ENCODE results near the gene SOX9. TPM values are rescaled to one million over a fixed set of nuclear protein-coding genes. Genes with fewer than 3 reads are reported as not detected.

Gene SOX9
- total RNA-seq, 2 donors from 2014 or later, result not detected

DNA sequence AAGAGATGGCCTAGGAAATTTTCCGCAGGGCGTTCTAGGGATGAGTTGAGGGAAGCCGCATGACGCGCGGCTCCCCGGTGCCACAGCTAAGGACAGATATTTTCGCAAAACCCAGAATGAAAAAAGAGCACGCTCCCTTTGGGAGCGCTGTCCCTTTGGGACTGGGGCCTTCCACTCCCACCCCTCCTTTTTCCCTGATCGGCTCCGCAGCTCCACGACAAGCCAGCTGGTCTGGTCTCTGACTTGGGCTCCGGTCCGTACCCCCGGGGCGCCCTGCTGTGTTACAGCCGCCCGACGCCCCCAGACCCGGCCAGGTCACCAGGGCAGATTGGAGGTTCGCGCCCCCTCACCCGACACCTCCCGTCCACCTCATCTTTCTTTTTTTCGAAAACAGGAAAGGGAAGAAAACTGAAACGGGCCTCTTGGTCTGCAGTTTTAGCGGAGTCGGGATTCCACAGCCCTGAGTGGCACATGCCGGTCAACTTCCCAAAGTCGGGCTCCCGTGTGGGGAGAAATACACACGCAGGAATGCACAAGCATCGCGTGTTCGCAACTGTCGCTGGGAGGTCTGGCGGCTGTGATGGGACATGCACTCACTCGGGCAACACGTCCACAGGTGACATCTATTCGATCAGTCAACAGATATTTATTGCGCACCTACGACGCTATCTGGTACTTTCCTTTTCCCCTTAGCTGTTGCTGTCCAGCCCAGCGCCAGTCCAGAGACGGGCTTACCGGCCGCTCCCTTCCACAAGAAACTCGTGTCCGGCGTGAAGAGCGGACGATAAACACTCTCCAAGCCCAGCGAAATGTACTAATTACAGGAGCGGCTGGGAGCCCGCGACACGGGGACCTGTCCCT lies 3.9 kb upstream of the SOX9 start:
- Mint-ChIP-seq H3K4me1 (ENCODE audit: low read depth) (peaks cover 10% of the 10 kb centered on the region), H3K4me3 (peak overlapping the region; percentile 40 to 57), H3K36me3 (ENCODE audit: insufficient read depth in 2 of 2) (peaks cover under 1 to 1% of the 10 kb centered on the region in 2 donors), H3K9me3 (no peaks in the 10 kb centered on the region), H3K27me3 (ENCODE audit: low read depth) (peaks cover 76% of the 10 kb centered on the region), H3K27ac (no peak overlapping the region)
- ATAC-seq (replicated peaks in 1 of 2) (no peak), DNase-seq (no peak)

DNA sequence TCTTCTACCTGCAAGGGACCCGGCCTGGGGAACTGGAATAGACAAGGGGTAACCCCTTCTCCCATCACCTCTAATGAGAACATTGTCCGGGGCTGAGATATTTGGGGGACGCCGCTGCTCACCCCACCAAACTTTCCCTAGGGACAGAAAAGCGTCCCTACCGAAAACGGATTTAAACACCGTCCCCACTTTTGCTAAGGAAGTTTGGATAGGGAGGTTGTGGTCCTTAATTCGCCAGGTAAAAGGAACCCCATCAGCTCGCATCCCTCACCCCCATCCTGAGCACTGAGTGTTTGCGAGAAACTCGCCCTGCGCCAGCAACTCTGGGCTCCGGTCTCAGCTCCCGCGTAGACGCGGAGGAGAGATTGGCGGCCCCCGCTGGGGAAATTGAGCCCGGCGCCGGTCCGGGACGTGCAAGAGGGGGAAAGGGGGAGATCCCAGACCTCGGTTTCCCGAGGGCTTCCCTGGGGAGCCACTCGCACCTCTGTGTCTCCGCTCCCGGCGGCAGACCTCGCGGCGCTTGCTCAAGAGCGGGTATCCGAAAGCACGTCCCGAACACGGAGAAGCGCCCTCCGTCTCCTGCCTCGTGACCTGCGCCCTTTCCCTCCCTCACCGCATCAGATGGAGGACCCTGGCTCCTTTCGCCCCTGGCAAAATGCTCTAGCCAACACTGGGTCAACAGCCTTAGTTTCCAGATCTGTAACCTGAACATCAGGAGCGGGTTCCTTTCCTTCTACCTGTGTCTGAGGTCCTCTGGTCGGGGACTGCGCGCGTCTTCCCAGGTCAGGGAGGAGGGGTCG lies 3.1 kb upstream of the SOX9 start:
- Mint-ChIP-seq H3K4me1 (ENCODE audit: low read depth) (peaks cover 13% of the 10 kb centered on the region), H3K27me3 (ENCODE audit: low read depth) (peaks cover 80% of the 10 kb centered on the region), H3K4me3 (peak overlapping the region; percentile 6 to 46), H3K36me3 (ENCODE audit: insufficient read depth in 2 of 2) (peaks cover 1 to 2% of the 10 kb centered on the region in 2 donors), H3K27ac (no peak overlapping the region), H3K9me3 (no peaks in the 10 kb centered on the region)
- ATAC-seq (replicated peaks in 1 of 2) (no peak), DNase-seq (no peak)

DNA sequence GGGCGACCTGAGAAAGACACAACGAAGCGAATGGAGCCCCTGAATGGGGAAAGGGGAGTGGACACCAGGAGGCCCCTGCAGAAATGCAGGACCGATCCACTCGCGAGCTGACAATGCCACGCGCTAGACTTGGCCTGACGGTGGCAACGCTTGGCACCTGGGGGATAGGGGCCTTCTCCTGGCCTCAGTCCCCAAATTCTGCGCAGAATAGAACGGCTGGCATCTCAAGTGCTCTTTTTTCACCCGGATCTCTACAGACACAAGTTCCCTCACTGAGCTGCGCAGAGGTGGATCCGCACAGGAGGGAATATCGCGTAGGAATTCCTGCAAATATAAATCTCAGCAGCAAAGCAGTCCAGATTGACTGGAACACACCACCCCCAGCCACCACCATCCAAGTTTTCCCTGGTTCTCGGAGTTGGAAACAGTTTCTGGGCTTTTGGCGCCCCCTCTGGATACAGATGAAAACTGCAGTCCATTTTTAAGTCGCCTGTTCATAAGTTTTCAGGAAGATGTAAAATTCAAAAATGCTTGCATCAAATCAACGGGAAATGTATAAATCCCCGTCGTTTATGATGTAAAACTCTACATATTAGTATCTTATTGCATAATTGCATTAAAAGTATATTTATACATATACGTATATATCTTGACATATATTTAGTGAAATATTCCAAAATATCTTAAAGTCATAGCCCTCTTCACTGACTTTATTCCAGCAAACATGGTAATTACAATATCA lies 2.3 kb upstream of the SOX9 start:
- peak overlapping the region; percentile 6 to 29 for H3K4me3 Mint-ChIP-seq
- peak; percentile 30 to 50 for DNase-seq
- H3K36me3 Mint-ChIP-seq (ENCODE audit: insufficient read depth in 2 of 2), result peaks cover 2 to 3% of the 10 kb centered on the region in 2 donors
- peaks cover 13% of the 10 kb centered on the region for H3K4me1 Mint-ChIP-seq (ENCODE audit: low read depth)
- no peak overlapping the region for H3K27ac Mint-ChIP-seq
- ATAC-seq (replicated peaks in 1 of 2), result no peak
- H3K27me3 Mint-ChIP-seq (ENCODE audit: low read depth), result peaks cover 86% of the 10 kb centered on the region
- H3K9me3 Mint-ChIP-seq, result no peaks in the 10 kb centered on the region

DNA sequence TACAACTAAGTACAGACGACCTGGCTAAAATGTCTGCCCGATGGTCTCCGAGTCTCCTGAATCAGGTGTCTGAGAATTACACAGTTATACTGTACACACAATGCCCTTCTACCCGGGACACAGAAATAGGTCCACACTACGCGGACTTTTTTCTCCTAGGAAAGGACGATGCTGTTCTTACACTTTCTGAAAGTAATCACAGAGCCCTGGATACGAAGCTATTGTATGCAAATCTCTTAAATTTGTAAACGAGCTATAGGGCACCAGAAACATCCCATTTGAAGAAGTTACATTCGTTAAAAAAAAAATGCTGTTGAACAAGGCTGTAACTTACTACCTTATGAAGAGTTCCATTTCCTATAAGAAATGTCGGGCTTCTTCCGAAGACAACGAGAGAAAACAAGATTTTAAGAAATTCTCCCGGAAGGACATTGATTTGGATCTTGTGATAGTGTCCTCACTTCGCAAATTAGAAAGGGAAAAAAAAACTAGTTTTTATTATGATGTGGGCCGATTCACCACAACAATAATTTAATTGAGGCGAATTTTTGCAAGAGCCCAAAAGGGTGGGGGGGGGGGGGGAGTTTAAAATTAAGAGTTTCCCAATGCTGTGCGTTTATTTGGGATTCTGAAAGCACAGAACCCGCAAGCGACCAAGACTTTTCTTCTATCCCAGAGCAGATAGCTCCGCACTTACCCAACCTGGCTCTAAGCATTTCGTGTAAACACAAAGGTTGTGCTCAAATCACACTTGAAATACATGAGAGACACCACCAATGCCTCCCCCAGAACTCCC lies 1.5 kb upstream of the SOX9 start:
- peaks cover 84% of the 10 kb centered on the region for H3K27me3 Mint-ChIP-seq (ENCODE audit: low read depth)
- ATAC-seq (replicated peaks in 1 of 2) (no peak), DNase-seq (no peak)
- no peak overlapping the region for H3K27ac Mint-ChIP-seq
- H3K4me3 Mint-ChIP-seq, result peak overlapping the region in 1 of 2 donors; percentile 57
- peaks cover 13% of the 10 kb centered on the region for H3K4me1 Mint-ChIP-seq (ENCODE audit: low read depth)
- no peaks in the 10 kb centered on the region for H3K9me3 Mint-ChIP-seq
- H3K36me3 Mint-ChIP-seq (ENCODE audit: insufficient read depth in 2 of 2), result peaks cover 5% of the 10 kb centered on the region in 2 donors

DNA sequence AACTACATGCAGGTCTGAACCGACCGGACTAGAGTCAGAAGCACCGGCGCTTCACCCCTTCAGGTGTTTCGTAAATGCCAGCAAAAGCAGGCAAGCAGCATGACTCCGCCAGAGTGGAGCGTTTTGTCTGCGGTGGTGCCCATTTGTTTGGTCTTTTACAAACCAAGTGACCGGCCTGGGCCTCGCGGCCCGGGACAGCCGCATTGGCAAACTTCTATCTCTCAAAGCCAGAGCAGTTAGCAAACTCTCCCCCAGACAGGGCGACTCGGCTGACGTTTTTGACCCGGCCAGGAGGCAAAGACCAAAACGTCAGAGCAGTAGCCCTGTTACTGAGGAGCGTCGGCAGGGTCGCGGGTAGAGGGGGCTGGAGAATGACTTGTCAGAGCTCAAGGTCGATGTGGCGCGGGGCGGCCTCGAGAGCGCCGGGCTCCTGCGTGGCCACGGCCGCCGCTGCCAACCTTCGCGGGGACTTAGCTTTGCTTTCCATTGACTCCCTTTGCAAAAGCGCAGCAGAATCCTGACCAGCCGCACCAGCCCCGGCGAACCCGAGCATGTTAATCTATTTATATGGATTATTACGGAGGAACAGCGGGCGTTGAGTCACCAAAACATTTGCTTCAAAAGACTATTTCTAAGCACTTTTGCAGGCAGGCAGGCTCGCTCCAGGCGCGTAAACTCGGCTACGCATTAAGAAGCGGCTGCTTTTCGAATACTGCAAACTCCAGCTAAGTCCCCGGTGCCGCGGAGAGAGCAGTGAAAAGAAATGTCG lies 763 bp upstream of the SOX9 start:
- ATAC-seq (replicated peaks in 1 of 2) (no peak), DNase-seq (peak in 1 of 2 donors; percentile 13)
- Mint-ChIP-seq H3K4me3 (peak overlapping the region; percentile 39 to 57), H3K27me3 (ENCODE audit: low read depth) (peaks cover 83% of the 10 kb centered on the region), H3K36me3 (ENCODE audit: insufficient read depth in 2 of 2) (peaks cover 5 to 8% of the 10 kb centered on the region in 2 donors), H3K27ac (no peak overlapping the region), H3K4me1 (ENCODE audit: low read depth) (peaks cover 13% of the 10 kb centered on the region), H3K9me3 (no peaks in the 10 kb centered on the region)

DNA sequence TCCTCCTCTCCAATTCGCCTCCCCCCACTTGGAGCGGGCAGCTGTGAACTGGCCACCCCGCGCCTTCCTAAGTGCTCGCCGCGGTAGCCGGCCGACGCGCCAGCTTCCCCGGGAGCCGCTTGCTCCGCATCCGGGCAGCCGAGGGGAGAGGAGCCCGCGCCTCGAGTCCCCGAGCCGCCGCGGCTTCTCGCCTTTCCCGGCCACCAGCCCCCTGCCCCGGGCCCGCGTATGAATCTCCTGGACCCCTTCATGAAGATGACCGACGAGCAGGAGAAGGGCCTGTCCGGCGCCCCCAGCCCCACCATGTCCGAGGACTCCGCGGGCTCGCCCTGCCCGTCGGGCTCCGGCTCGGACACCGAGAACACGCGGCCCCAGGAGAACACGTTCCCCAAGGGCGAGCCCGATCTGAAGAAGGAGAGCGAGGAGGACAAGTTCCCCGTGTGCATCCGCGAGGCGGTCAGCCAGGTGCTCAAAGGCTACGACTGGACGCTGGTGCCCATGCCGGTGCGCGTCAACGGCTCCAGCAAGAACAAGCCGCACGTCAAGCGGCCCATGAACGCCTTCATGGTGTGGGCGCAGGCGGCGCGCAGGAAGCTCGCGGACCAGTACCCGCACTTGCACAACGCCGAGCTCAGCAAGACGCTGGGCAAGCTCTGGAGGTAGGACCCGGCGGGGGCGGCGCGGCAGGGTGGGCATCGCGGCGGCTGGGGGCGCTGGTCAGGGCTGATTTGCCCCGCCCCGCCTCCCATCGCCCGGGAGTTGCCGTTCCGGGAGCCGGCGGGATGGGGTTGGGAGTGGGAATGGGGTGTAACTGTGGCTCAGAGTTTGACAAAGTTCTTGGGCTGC lies 567 bp downstream of the SOX9 start:
- Mint-ChIP-seq H3K4me3 (peak overlapping the region; percentile 40 to 59), H3K27ac (no peak overlapping the region)

DNA sequence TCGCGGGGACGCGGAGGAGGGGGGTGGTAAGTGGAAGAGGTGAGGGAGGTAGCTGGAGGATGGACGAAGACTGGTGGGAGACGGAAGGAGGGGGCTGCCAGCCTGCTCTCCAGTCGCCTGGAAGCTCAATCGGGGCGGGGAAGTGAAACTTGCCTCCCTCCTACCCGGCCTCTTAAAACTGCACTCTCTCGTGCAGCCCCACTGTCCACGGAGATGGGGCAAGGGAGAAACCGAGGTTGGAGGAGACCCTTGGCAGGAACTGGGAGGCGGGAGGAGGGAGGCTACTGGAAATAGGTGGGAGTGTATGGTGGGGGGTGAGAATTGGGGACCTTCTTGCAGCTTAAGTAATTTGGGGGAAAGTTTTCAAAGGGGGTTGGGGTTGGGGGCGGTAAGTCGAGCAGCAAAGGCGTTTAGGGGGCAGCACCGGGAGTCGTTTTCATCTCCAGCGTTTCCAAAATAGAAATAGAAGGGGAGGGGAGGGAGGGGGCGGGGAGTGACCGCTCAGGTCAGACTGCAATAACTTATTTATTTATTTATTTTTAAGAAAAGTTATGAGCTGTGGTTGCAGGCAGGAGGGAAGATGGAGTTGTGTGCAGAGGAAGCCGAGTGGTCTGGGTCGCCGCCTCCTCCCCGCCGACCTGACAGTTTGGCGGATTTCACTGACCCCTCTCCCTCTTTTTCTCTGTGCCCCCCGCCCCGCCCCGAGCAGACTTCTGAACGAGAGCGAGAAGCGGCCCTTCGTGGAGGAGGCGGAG lies 1.4 kb downstream of the SOX9 start:
- no peaks in the 10 kb centered on the region for H3K9me3 Mint-ChIP-seq
- H3K4me3 Mint-ChIP-seq, result peak overlapping the region; percentile 40 to 59
- ATAC-seq (replicated peaks in 1 of 2) (no peak), DNase-seq (no peak)
- H3K27ac Mint-ChIP-seq, result no peak overlapping the region
- peaks cover 5 to 8% of the 10 kb centered on the region in 2 donors for H3K36me3 Mint-ChIP-seq (ENCODE audit: insufficient read depth in 2 of 2)
- peaks cover 13% of the 10 kb centered on the region for H3K4me1 Mint-ChIP-seq (ENCODE audit: low read depth)
- peaks cover 62% of the 10 kb centered on the region for H3K27me3 Mint-ChIP-seq (ENCODE audit: low read depth)

More for the DNA sequence above, 567 bp downstream of the SOX9 start:
- H3K9me3 Mint-ChIP-seq, result no peaks in the 10 kb centered on the region
- H3K27me3 Mint-ChIP-seq (ENCODE audit: low read depth), result peaks cover 70% of the 10 kb centered on the region
- DNase-seq (peak in 1 of 2 donors; percentile 18), ATAC-seq (replicated peaks in 1 of 2) (no peak)
- peaks cover 5 to 8% of the 10 kb centered on the region in 2 donors for H3K36me3 Mint-ChIP-seq (ENCODE audit: insufficient read depth in 2 of 2)
- H3K4me1 Mint-ChIP-seq (ENCODE audit: low read depth), result peaks cover 13% of the 10 kb centered on the region

DNA sequence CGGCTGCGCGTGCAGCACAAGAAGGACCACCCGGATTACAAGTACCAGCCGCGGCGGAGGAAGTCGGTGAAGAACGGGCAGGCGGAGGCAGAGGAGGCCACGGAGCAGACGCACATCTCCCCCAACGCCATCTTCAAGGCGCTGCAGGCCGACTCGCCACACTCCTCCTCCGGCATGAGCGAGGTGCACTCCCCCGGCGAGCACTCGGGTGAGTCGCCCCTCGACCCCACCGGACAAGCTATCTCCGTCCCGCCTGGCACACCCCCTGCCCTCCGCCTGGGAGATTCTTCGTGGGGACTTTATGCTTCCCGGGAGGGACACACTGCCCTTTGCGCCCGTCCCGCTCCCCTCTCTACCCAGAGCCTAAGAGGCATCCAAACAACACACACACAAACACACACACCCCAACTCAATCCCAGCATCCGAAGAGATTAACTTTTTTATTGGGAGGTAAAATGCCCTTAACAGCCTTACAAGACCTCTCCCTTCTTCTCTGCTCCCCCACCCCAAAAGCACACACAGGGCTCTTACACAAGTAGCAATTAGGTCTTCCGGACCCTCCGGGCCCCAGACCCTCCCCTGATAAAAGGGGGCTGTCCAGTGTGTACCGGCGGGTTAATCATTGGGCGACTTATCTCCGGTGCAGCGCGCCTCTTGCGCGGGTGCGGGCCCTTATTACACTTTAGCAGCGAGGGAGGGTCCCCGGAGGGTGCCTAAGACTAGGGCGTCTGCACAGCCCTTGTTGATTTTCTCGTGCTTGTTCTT lies 2.1 kb downstream of the SOX9 start:
- H3K27me3 Mint-ChIP-seq (ENCODE audit: low read depth), result peaks cover 63% of the 10 kb centered on the region
- no peak for ATAC-seq (replicated peaks in 1 of 2)
- peaks cover 13% of the 10 kb centered on the region for H3K4me1 Mint-ChIP-seq (ENCODE audit: low read depth)
- H3K27ac Mint-ChIP-seq, result peak overlapping the region; percentile 14
- no peaks in the 10 kb centered on the region for H3K9me3 Mint-ChIP-seq
- H3K36me3 Mint-ChIP-seq (ENCODE audit: insufficient read depth in 2 of 2), result peaks cover 5 to 8% of the 10 kb centered on the region in 2 donors
- H3K4me3 Mint-ChIP-seq, result peak overlapping the region; percentile 18 to 40
- DNase-seq, result peak in 1 of 2 donors; percentile 7

DNA sequence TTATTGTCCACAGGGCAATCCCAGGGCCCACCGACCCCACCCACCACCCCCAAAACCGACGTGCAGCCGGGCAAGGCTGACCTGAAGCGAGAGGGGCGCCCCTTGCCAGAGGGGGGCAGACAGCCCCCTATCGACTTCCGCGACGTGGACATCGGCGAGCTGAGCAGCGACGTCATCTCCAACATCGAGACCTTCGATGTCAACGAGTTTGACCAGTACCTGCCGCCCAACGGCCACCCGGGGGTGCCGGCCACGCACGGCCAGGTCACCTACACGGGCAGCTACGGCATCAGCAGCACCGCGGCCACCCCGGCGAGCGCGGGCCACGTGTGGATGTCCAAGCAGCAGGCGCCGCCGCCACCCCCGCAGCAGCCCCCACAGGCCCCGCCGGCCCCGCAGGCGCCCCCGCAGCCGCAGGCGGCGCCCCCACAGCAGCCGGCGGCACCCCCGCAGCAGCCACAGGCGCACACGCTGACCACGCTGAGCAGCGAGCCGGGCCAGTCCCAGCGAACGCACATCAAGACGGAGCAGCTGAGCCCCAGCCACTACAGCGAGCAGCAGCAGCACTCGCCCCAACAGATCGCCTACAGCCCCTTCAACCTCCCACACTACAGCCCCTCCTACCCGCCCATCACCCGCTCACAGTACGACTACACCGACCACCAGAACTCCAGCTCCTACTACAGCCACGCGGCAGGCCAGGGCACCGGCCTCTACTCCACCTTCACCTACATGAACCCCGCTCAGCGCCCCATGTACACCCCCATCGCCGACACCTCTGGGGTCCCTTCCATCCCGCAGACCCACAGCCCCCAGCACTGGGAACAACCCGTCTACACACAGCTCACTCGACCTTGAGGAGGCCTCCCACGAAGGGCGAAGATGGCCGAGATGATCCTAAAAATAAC lies 3.0 kb downstream of the SOX9 start:
- DNase-seq, result no peak
- H3K4me1 Mint-ChIP-seq (ENCODE audit: low read depth), result peaks cover 13% of the 10 kb centered on the region
- H3K4me3 Mint-ChIP-seq, result no peak overlapping the region
- no peak overlapping the region for H3K27ac Mint-ChIP-seq
- no peaks in the 10 kb centered on the region for H3K9me3 Mint-ChIP-seq
- peaks cover 5 to 8% of the 10 kb centered on the region in 2 donors for H3K36me3 Mint-ChIP-seq (ENCODE audit: insufficient read depth in 2 of 2)
- ATAC-seq (replicated peaks in 1 of 2), result no peak
- peaks cover 55% of the 10 kb centered on the region for H3K27me3 Mint-ChIP-seq (ENCODE audit: low read depth)
